ENCODE measurements around the gene MAP4K3.
A peak's percentile ranks its signal among the peaks of the same experiment; 100 is the strongest.

Gene MAP4K3

DNA sequence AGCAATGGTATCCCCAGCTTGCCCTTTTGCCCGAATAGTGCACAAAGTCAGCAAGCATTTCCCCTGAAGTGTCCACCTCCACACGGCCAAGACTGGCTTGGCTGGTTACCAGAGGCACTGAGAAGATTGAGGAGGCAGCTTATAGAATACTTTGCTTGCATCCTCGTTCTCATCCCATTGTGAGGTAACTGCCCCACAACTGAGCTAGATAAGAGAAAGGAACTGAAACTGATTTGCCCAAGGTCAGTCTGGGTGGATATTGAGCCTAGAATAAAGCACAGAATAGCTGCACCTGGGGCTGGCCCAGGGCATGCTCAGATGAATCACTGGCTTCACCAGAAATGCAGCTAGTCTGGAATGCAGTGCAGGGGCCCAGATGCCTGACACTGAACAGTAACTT lies 32.7 kb upstream of the MAP4K3 start:
- H3K4me3 ChIP-seq (ENCODE audit: low read length), result no peak overlapping the region
- peak; percentile 66 for DNase-seq
- no CpG with 5 or more reads among the region's 3 CpGs for WGBS (ENCODE audit: extremely low coverage, insufficient coverage, low lambda C conversion rate)
- H2BK120ac ChIP-seq (ENCODE audit: low read depth, low read length), result no peak overlapping the region
- H3K79me1 ChIP-seq (ENCODE audit: low read length), result no peaks in the 10 kb centered on the region
- H3K56ac ChIP-seq (ENCODE audit: low read length), result no peak overlapping the region
- H3K4me2 ChIP-seq (ENCODE audit: low read length), result no peak overlapping the region
- H3K4ac ChIP-seq (ENCODE audit: low read depth, low read length), result no peak overlapping the region
- no peaks in the 10 kb centered on the region for H3K27me3 ChIP-seq (ENCODE audit: insufficient read depth, low read length, poor library complexity)
- no peak overlapping the region for H4K8ac ChIP-seq (ENCODE audit: low read depth, low read length)
- H2AK5ac ChIP-seq (ENCODE audit: low read length), result no peak overlapping the region
- peaks cover 5% of the 10 kb centered on the region for H3K4me1 ChIP-seq (ENCODE audit: control insufficient read depth, low read depth, low read length)
- H2BK15ac ChIP-seq (replicated peaks; ENCODE audit: low read depth), result no peak overlapping the region
- H3K27ac ChIP-seq (ENCODE audit: low read depth, low read length), result peak overlapping the region; percentile 48
- H2BK5ac ChIP-seq (ENCODE audit: low read length), result no peak overlapping the region
- no peak overlapping the region for H4K5ac ChIP-seq (ENCODE audit: low read length)
- no peaks in the 10 kb centered on the region for H3K79me2 ChIP-seq (ENCODE audit: control insufficient read depth, insufficient read depth, low read length)
- H3K23ac ChIP-seq (ENCODE audit: low read length), result no peak overlapping the region
- H3K18ac ChIP-seq (ENCODE audit: low read length), result no peak overlapping the region
- no peak overlapping the region for H3K9ac ChIP-seq (ENCODE audit: low read length)
- H3K36me3 ChIP-seq (ENCODE audit: control insufficient read depth, insufficient read depth, low read length), result no peaks in the 10 kb centered on the region

DNA sequence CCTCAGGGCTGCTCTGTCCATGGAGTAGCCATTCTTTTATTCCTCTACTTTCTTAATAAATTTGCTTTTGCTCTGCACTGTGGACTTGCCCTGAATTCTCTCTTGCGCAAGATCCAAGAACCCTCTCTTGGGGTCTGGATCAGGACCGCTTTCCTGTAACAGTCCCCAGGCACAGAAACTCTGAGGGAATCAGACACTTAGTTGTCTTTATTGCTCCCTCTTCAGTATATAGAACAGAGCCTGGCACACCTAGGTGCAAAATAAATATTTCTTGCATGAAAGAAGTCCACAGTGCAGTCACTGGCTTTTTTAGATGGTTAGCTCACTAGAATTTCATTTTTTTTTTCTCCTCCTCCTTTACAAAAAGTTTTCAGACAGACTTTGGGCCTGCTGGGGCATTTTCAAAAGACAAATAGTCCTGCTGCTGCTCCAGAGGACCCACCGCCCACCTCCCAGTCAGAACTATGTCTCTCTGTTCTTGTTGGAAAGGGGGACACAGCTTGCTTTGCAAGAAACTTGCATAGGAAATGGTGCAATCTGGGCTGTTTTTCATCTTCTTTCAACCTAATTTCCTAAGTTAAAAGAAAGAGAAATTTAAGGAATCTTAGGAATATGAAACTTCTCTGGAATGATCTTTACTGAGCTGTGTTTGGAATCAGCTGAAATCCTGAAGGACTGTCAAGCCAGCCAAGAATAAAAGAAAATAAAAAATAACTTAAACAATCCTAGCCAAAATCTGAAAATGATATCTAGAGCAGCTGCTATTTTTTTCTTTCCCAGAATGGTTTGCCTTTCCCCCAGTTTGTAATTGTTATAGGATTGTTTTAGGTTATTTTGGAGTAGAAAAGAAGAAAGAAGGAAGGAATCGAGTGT lies 31.7 kb upstream of the MAP4K3 start:
- Histone ChIP-seq H3K9ac (ENCODE audit: low read length) (no peak overlapping the region), H3K23ac (ENCODE audit: low read length) (no peak overlapping the region), H3K79me2 (ENCODE audit: control insufficient read depth, insufficient read depth, low read length) (no peaks in the 10 kb centered on the region), H4K8ac (ENCODE audit: low read depth, low read length) (no peak overlapping the region), H3K27me3 (ENCODE audit: insufficient read depth, low read length, poor library complexity) (no peaks in the 10 kb centered on the region), H2BK15ac (replicated peaks; ENCODE audit: low read depth) (no peak overlapping the region), H3K4me3 (ENCODE audit: low read length) (no peak overlapping the region), H4K5ac (ENCODE audit: low read length) (no peak overlapping the region), H2BK120ac (ENCODE audit: low read depth, low read length) (no peak overlapping the region), H3K4me1 (ENCODE audit: control insufficient read depth, low read depth, low read length) (peaks cover 5% of the 10 kb centered on the region), H2BK5ac (ENCODE audit: low read length) (no peak overlapping the region), H3K4ac (ENCODE audit: low read depth, low read length) (no peak overlapping the region), H3K56ac (ENCODE audit: low read length) (no peak overlapping the region), H3K4me2 (ENCODE audit: low read length) (no peak overlapping the region), H2AK5ac (ENCODE audit: low read length) (no peak overlapping the region), H3K79me1 (ENCODE audit: low read length) (no peaks in the 10 kb centered on the region), H3K27ac (ENCODE audit: low read depth, low read length) (no peak overlapping the region), H3K18ac (ENCODE audit: low read length) (no peak overlapping the region), H3K36me3 (ENCODE audit: control insufficient read depth, insufficient read depth, low read length) (no peaks in the 10 kb centered on the region)
- peak; percentile 19 for DNase-seq
- 100% methylated on average over 1 of the region's 4 CpGs for WGBS (ENCODE audit: extremely low coverage, insufficient coverage, low lambda C conversion rate)

DNA sequence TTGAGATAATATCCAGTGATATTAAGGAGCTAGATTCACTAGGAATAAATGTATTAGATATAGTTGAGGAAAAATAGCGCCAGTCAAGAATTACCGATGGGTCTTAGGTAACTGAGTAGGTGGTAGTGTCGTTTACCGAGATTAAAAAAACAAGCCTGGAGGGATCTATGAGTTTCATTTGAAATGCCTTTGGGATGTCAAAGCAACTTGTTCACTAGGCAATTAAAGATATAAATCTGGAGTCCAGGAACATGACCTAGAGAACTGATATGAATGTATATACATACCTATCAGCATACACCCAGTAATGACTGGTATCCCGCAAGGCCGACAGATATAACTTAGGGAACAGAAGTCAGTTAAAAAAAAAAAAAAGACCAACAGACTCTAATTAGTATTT lies 29.2 kb upstream of the MAP4K3 start:
- DNase-seq, result no peak
- Histone ChIP-seq H2BK5ac (ENCODE audit: low read length) (no peak overlapping the region), H3K4me3 (ENCODE audit: low read length) (no peak overlapping the region), H3K4me1 (ENCODE audit: control insufficient read depth, low read depth, low read length) (peaks cover 5% of the 10 kb centered on the region), H4K5ac (ENCODE audit: low read length) (no peak overlapping the region), H2AK5ac (ENCODE audit: low read length) (no peak overlapping the region), H3K27ac (ENCODE audit: low read depth, low read length) (no peak overlapping the region), H3K79me1 (ENCODE audit: low read length) (no peaks in the 10 kb centered on the region), H3K56ac (ENCODE audit: low read length) (no peak overlapping the region), H3K27me3 (ENCODE audit: insufficient read depth, low read length, poor library complexity) (no peaks in the 10 kb centered on the region), H2BK15ac (replicated peaks; ENCODE audit: low read depth) (no peak overlapping the region), H3K4me2 (ENCODE audit: low read length) (no peak overlapping the region), H3K9ac (ENCODE audit: low read length) (no peak overlapping the region), H2BK120ac (ENCODE audit: low read depth, low read length) (no peak overlapping the region), H3K4ac (ENCODE audit: low read depth, low read length) (no peak overlapping the region), H4K8ac (ENCODE audit: low read depth, low read length) (no peak overlapping the region), H3K36me3 (ENCODE audit: control insufficient read depth, insufficient read depth, low read length) (no peaks in the 10 kb centered on the region), H3K79me2 (ENCODE audit: control insufficient read depth, insufficient read depth, low read length) (no peaks in the 10 kb centered on the region), H3K23ac (ENCODE audit: low read length) (no peak overlapping the region), H3K18ac (ENCODE audit: low read length) (no peak overlapping the region)
- WGBS (ENCODE audit: extremely low coverage, insufficient coverage, low lambda C conversion rate), result 100% methylated on average over 2 of the region's 6 CpGs

DNA sequence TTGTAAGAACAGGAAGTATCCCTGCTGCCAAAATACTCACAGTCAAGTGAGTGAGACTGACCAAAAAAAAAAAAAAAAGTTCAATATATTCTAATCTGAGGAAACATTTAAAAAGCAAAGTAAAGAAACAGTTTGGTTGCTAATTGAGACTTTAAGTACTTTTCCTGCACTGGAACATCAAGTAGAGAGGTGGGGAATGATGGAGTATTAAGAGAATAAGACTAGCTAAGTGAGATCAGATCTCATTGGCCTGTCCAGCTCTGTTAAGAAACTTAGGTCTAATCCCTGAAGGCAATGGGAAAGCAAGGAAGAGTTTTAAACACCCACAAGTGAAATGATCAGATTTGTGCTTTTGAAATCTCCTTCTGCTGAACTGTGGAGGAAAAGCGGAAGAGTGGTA lies 27.8 kb upstream of the MAP4K3 start:
- no peak overlapping the region for H2BK5ac ChIP-seq (ENCODE audit: low read length)
- no peak overlapping the region for H2BK120ac ChIP-seq (ENCODE audit: low read depth, low read length)
- H3K27ac ChIP-seq (ENCODE audit: low read depth, low read length), result no peak overlapping the region
- no peak overlapping the region for H3K4me3 ChIP-seq (ENCODE audit: low read length)
- DNase-seq, result no peak
- H3K18ac ChIP-seq (ENCODE audit: low read length), result no peak overlapping the region
- no peaks in the 10 kb centered on the region for H3K79me1 ChIP-seq (ENCODE audit: low read length)
- H2BK15ac ChIP-seq (replicated peaks; ENCODE audit: low read depth), result no peak overlapping the region
- no peak overlapping the region for H3K56ac ChIP-seq (ENCODE audit: low read length)
- no peak overlapping the region for H2AK5ac ChIP-seq (ENCODE audit: low read length)
- peaks cover 3% of the 10 kb centered on the region for H3K4me1 ChIP-seq (ENCODE audit: control insufficient read depth, low read depth, low read length)
- no peaks in the 10 kb centered on the region for H3K79me2 ChIP-seq (ENCODE audit: control insufficient read depth, insufficient read depth, low read length)
- no peaks in the 10 kb centered on the region for H3K36me3 ChIP-seq (ENCODE audit: control insufficient read depth, insufficient read depth, low read length)
- H3K9ac ChIP-seq (ENCODE audit: low read length), result no peak overlapping the region
- H3K23ac ChIP-seq (ENCODE audit: low read length), result no peak overlapping the region
- no peak overlapping the region for H4K8ac ChIP-seq (ENCODE audit: low read depth, low read length)
- no peak overlapping the region for H4K5ac ChIP-seq (ENCODE audit: low read length)
- H3K27me3 ChIP-seq (ENCODE audit: insufficient read depth, low read length, poor library complexity), result no peaks in the 10 kb centered on the region
- no peak overlapping the region for H3K4me2 ChIP-seq (ENCODE audit: low read length)
- no CpG with 5 or more reads among the region's 1 CpG for WGBS (ENCODE audit: extremely low coverage, insufficient coverage, low lambda C conversion rate)
- H3K4ac ChIP-seq (ENCODE audit: low read depth, low read length), result no peak overlapping the region

DNA sequence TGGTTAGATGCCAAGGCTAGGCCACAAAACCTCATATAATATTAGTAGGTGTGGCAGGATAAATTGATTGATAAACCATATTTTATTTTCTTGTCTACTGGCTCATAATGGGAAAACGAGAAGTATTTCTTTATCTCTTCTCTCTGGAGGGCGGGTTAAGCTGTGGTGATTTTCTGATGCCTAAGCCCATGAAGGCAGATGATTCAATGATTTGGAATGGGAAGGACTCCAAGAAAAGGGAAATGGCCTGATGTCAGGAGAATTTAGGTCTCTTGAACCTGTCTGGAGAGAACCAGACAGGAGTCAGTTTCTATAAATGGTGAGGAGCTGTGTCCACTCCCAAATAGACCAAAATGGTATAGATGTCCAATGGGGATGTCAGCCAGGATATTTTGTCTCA lies 18.7 kb upstream of the MAP4K3 start:
- Histone ChIP-seq H4K5ac (ENCODE audit: low read length) (no peak overlapping the region), H2BK15ac (replicated peaks; ENCODE audit: low read depth) (no peak overlapping the region), H4K8ac (ENCODE audit: low read depth, low read length) (no peak overlapping the region), H3K4me3 (ENCODE audit: low read length) (no peak overlapping the region), H2AK5ac (ENCODE audit: low read length) (no peak overlapping the region), H3K4ac (ENCODE audit: low read depth, low read length) (no peak overlapping the region), H3K4me1 (ENCODE audit: control insufficient read depth, low read depth, low read length) (no peaks in the 10 kb centered on the region), H3K27ac (ENCODE audit: low read depth, low read length) (no peak overlapping the region), H2BK5ac (ENCODE audit: low read length) (no peak overlapping the region), H3K27me3 (ENCODE audit: insufficient read depth, low read length, poor library complexity) (no peaks in the 10 kb centered on the region), H3K18ac (ENCODE audit: low read length) (no peak overlapping the region), H3K56ac (ENCODE audit: low read length) (no peak overlapping the region), H3K4me2 (ENCODE audit: low read length) (no peak overlapping the region), H3K36me3 (ENCODE audit: control insufficient read depth, insufficient read depth, low read length) (no peaks in the 10 kb centered on the region), H3K23ac (ENCODE audit: low read length) (no peak overlapping the region), H3K79me2 (ENCODE audit: control insufficient read depth, insufficient read depth, low read length) (no peaks in the 10 kb centered on the region), H3K79me1 (ENCODE audit: low read length) (no peaks in the 10 kb centered on the region), H3K9ac (ENCODE audit: low read length) (no peak overlapping the region), H2BK120ac (ENCODE audit: low read depth, low read length) (no peak overlapping the region)
- DNase-seq, result no peak
- no CpG with 5 or more reads among the region's 2 CpGs for WGBS (ENCODE audit: extremely low coverage, insufficient coverage, low lambda C conversion rate)

DNA sequence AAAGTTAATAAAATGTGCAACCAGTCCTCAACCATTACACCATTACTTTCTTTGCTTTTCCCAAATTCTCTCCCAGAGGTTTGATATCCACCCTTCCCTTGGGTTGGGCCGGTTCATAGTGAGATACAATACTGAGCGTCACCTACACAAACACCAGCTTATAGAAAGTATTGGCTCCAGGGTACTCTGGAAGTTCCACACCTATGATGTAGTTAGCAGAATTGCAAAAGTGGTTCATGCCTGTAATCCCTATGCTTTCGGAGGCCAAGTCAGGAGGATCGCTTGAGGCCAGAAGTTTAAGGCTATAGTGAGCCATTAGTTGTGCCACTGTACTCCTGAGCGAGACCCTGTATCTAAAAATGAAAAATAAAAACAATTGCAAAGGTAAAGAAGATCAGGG lies 15.3 kb upstream of the MAP4K3 start:
- no peak overlapping the region for H2AK5ac ChIP-seq (ENCODE audit: low read length)
- no peak overlapping the region for H3K4me2 ChIP-seq (ENCODE audit: low read length)
- no peak overlapping the region for H3K4me3 ChIP-seq (ENCODE audit: low read length)
- H4K8ac ChIP-seq (ENCODE audit: low read depth, low read length), result no peak overlapping the region
- H3K27me3 ChIP-seq (ENCODE audit: insufficient read depth, low read length, poor library complexity), result no peaks in the 10 kb centered on the region
- no peak overlapping the region for H3K23ac ChIP-seq (ENCODE audit: low read length)
- no peaks in the 10 kb centered on the region for H3K79me1 ChIP-seq (ENCODE audit: low read length)
- no CpG with 5 or more reads among the region's 5 CpGs for WGBS (ENCODE audit: extremely low coverage, insufficient coverage, low lambda C conversion rate)
- no peak overlapping the region for H2BK5ac ChIP-seq (ENCODE audit: low read length)
- no peak for DNase-seq
- H3K18ac ChIP-seq (ENCODE audit: low read length), result no peak overlapping the region
- no peak overlapping the region for H3K9ac ChIP-seq (ENCODE audit: low read length)
- H4K5ac ChIP-seq (ENCODE audit: low read length), result no peak overlapping the region
- H3K36me3 ChIP-seq (ENCODE audit: control insufficient read depth, insufficient read depth, low read length), result no peaks in the 10 kb centered on the region
- no peak overlapping the region for H2BK15ac ChIP-seq (replicated peaks; ENCODE audit: low read depth)
- H3K79me2 ChIP-seq (ENCODE audit: control insufficient read depth, insufficient read depth, low read length), result no peaks in the 10 kb centered on the region
- H2BK120ac ChIP-seq (ENCODE audit: low read depth, low read length), result no peak overlapping the region
- H3K4ac ChIP-seq (ENCODE audit: low read depth, low read length), result no peak overlapping the region
- no peak overlapping the region for H3K56ac ChIP-seq (ENCODE audit: low read length)
- no peak overlapping the region for H3K27ac ChIP-seq (ENCODE audit: low read depth, low read length)
- H3K4me1 ChIP-seq (ENCODE audit: control insufficient read depth, low read depth, low read length), result no peaks in the 10 kb centered on the region
